GM19035 (cell line): ENCODE results near the gene DNM3.

Experiments
- ATAC-seq: cut with Tn5 transposase; IDR thresholded peaks from one replicate; pipeline ENCODE4 v1.9.1; 2021; ENCODE audit not compliant: unreplicated experiment

Gene DNM3

GRCh38 chr1:171817511-171818265 is 23.6 kb upstream of the DNM3 start:
- ATAC-seq: no peak

GRCh38 chr1:171819946-171820345 is 21.4 kb upstream of the DNM3 start:
- ATAC-seq: no peak

GRCh38 chr1:171826973-171827372 is 14.3 kb upstream of the DNM3 start:
- ATAC-seq: no peak

- no peak for ATAC-seq
Observed at GRCh38 chr1:171828794-171829193, 12.5 kb upstream of the DNM3 start.

GRCh38 chr1:171833091-171833825 is 8.0 kb upstream of the DNM3 start:
- no peak for ATAC-seq

- no peak for ATAC-seq
Observed at GRCh38 chr1:171834821-171835220, 6.5 kb upstream of the DNM3 start.

GRCh38 chr1:171835891-171836290 is 5.4 kb upstream of the DNM3 start:
- ATAC-seq: no peak

- ATAC-seq: no peak
Observed at GRCh38 chr1:171841931-171842761, 848 bp downstream of the DNM3 start.

GRCh38 chr1:171844381-171844780 is 3.1 kb downstream of the DNM3 start:
- no peak for ATAC-seq

GRCh38 chr1:171845998-171846397 is 4.7 kb downstream of the DNM3 start:
- ATAC-seq: no peak

GRCh38 chr1:171849245-171849898 is 8.1 kb downstream of the DNM3 start:
- ATAC-seq: no peak

- no peak for ATAC-seq
Observed at GRCh38 chr1:171850651-171851350, 9.5 kb downstream of the DNM3 start.

- ATAC-seq: no peak
Observed at GRCh38 chr1:171852272-171852671, 11.0 kb downstream of the DNM3 start.

GRCh38 chr1:171855381-171855780 is 14.1 kb downstream of the DNM3 start:
- no peak for ATAC-seq

- ATAC-seq: no peak
Observed at GRCh38 chr1:171858696-171859095, 17.4 kb downstream of the DNM3 start.

GRCh38 chr1:171860696-171861095 is 19.4 kb downstream of the DNM3 start:
- ATAC-seq: no peak

GRCh38 chr1:171863531-171863930 is 22.2 kb downstream of the DNM3 start:
- no peak for ATAC-seq

GRCh38 chr1:171864308-171864707 is 23.0 kb downstream of the DNM3 start:
- ATAC-seq: no peak

- no peak for ATAC-seq
Observed at GRCh38 chr1:171865106-171865505, 23.8 kb downstream of the DNM3 start.

GRCh38 chr1:171867236-171867635 is 25.9 kb downstream of the DNM3 start:
- no peak for ATAC-seq
